NCI-H526 treated with DMSO at 0.1 percent for 48 hours (cell line): ENCODE results near the gene OLFML2A.
"Not testable (repeated sequence)": the region's sequence is repeated elsewhere in the genome, so short reads cannot be mapped to it uniquely, and the experiment has no call there.

ENCODE experiments used
- DNase-seq: peaks from one replicate; lab custom pipeline; 2025; lab: John Stamatoyannopoulos, UW

OLFML2A gene

DNA sequence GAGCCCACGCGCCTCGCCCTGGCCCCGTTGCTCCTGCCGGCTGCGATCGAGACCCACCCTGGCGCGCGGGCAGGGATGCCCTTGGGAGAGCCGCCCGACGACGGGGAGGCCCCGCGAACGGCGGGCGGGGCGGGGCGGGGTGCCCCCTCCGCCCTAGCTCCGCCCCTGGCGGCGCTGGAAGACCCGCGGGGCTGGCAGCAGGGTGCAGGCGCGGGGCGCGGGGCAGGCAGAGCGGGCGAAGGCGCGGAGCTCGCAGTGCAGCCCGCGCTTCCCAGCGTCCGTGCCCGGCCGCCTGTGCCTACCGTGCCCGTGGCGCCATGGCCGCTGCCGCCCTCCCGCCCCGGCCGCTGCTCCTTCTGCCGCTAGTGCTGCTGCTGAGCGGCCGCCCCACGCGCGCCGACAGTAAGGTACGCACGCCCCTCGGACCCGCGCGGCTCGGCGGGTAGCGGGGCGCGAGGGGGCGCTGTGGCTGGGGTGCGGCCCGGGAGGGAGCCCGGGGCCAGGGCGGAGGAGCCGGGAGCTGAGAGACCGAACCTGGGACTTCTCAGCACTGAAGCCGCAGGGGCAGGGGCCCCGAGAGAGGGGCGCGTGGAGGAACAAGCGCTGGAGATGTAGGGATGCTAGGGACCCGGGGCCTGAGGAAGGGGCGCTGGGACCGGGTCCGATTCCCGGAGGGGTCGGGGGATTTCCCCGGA, at the start of gene OLFML2A:
TSS of gene OLFML2A (plus strand) at position 180 of the 695 bp plus-strand sequence. CDS start at position 318, 138 bp downstream.
- no peak for DNase-seq

DNA sequence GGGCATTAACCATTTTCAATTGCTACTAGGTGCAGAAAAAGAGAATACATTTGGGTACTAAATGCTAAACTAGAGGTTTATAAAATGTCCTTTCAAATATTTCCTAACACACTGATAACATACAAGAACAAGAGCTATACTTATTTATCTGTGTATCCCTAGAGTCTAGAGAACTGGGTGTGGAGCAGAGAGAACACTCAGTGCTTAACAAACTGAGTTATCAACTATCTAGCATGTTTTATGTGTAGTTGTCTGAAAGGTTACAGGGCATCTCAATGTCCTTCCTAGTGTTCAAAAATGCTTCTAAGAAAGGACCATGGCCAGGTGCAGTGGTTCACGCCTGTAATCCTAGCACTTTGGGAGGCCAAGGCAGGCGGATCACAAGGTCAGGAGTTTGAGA, 46.2 kb upstream of the OLFML2A start:
- DNase-seq: no peak

- peak; percentile 29 for DNase-seq
These were observed 42.8 kb upstream of the OLFML2A start for GRCh38 chr9:124733964-124734740.

GRCh38 chr9:124734741-124735083, 42.2 kb upstream of the OLFML2A start:
- DNase-seq: not testable (repeated sequence)

DNA sequence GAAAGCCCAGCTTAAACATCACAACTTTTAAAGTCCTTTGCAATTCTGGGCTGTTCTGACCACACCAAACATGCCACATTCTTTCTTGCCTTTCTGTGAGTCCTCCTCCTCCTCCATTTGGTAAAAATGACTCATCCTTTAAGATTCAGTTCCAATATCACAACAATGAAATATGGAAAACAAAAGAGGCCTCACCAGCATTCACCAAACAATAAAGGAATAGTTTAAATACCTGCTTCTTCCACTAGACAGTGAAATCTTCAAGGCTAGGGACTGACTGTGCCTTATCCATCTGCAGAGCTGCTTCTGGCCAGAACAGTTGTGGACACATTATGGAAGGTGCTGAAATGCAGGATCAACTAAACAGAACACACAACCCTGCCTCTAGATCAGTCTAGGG, 41.8 kb upstream of the OLFML2A start:
- DNase-seq: no peak

DNA sequence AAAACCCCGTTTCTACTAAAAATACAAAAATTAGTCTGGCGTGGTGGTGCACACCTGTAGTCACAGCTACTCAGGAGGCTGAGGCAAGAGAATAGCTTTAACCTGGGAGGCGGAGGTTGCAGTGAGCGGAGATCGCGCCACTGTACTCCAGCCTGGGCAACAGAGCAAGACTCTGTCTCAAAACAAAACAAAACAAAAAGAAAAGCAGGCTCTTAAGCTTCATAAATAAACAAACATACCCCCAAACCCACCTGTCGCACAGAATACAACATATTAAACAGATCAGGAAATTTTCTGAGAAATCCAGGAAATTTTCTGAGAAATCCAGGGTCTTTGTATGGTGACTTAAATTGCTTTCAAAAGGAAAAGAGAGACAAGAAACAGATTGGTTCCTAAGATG, 38.9 kb upstream of the OLFML2A start:
- DNase-seq: not testable (repeated sequence)

DNA sequence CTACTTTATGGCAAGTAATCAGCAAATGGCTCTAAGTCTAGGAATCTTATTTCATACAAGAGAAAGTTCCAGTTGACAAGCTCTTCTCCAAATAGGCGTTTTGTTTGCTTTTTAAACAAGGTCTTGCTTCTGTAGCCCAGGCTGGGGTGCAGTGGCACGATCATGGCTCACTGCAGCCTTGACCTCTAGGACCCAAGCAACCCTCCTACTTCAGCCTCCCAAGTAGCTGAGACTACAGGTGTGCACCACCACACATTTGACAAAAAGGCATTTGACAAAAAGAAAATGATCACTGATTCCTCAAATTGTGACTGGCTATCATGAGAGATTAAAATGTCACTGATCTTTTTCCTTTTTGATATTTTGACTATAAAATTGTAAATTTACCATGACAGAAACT, 37.6 kb upstream of the OLFML2A start:
- DNase-seq: no peak

GRCh38 chr9:124741149-124741548, 35.8 kb upstream of the OLFML2A start:
- DNase-seq: peak; percentile 6

DNA sequence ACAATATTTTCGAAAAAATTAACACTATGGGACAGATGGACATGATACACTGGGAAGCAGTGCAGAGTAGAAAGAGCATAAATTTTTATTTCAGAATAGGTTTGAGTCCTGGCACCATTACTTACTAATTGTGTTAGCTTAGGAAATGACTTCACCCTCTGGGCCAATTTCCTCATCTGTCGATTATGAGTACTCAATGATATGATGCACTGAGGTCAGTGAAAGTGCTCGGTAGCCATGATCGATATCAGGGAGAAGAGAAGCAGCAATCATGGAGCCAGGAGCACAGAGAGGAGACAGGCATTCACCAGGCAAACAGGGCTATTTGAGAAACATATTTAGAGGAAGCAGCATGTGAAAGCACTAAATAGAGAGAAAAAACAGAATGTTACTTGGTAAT, 35.3 kb upstream of the OLFML2A start:
- DNase-seq: no peak

DNA sequence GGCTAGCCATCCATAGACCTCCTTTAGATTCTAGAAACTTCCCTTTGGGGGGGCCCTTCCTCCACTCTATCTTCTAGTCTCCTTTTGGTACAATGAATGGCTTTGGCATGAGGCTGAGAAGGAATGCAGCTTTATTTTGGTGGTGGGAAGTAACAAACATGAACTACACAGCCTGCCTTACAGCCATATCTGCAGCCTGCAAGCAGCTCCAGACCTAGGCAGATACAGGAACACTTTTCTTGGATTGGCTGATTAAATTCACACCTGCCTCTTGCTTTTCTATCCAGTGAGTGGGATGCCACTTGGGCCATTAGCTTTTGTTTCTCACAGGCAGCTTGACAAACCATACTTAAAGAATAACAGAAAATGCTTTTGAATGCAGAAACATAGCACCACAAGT, 34.0 kb upstream of the OLFML2A start:
- DNase-seq: no peak

DNA sequence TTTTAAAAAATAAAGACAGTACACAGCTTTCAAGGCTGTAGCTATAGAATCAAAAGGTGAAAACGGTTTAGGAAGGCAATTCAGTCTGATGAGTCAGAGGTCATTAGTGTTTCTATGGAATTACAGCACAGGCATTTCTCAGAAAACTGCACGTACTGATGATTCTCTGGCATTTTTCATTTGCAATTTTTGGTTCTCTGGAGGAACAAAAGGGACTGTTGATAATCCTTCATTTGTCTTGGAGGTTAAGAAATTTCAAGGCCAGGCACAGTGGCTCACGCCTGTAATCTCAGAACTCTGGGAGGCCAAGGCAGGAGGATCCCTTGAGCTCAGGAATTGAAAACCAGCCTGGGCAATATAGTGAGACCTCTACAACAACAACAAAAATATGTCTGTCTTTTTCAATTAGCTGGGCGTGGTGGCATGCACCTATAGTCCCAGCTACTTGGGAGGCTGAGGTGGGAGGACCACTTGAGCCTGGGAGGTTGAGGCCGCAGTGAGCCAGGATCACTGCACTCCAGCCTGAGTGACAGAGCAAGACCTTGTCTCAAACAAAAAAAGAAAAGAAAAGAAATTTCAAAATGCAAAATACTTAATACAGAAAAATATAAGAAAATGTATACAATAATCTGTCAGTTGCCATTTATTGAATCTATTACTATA, 33.1 kb upstream of the OLFML2A start:
- DNase-seq: no peak

DNA sequence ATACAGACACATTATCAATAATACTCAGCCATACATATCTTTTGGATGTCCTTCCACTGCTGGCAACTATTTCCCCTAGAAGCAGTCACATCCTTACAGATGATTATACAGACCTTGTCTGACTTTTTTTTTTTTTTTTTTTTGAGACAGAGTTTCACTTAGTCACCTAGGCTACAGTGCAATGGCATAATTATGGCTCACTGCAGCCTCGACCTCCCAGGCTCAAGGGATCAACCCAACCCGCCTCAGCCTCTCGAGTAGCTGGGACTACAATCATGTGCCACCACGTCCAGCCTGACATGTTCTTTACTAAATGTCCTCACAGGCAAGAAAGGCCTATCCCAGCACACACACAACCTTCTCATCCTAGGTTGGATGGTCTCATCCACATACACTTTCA, 29.9 kb upstream of the OLFML2A start:
- DNase-seq: no peak

- DNase-seq: no peak
These were observed 27.6 kb upstream of the OLFML2A start for GRCh38 chr9:124749284-124749683.

DNA sequence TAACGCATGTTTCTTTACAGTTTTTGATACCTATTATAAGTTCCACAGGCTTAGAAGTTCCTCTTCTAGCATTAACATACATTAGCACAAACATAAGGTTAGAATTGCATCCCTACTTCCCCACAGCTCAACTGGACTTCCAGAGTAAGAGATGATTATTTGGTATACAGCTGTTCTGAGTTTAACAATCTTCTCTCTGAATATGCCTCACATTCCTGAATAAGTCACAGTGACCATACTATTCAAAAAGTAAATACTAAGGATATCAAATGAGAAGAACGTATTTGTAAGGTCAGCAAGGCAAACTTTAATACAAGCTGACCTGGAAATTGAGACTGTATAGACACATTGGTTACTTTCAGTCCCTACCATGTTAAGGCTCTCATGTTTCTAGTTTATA, 27.2 kb upstream of the OLFML2A start:
- DNase-seq: no peak

GRCh38 chr9:124752967-124753366, 24.0 kb upstream of the OLFML2A start:
- no peak for DNase-seq

GRCh38 chr9:124754289-124754688, 22.6 kb upstream of the OLFML2A start:
- no peak for DNase-seq

- no peak for DNase-seq
These were observed 21.9 kb upstream of the OLFML2A start for GRCh38 chr9:124755061-124755460.

- no peak for DNase-seq
These were observed 20.9 kb upstream of the OLFML2A start for GRCh38 chr9:124756011-124756410.

DNA sequence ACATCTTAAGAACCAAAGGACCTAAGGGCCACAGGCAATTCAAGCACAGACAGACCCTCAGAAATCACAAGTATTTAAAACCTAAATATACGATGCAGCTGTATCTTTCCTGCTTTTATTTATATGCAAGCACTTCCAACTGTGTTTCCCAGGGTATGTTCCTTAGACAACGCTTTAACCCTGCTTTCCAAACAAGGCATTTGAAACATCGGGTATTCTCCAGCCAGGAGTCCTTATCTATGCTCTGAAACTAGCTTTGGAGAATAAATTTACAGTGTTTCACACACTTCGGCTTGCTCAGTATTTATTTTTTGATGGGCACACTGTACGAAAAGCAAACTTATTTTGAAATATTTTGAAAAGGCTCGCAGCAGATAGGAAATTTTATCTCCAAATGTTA, 19.3 kb upstream of the OLFML2A start:
- DNase-seq: no peak

DNA sequence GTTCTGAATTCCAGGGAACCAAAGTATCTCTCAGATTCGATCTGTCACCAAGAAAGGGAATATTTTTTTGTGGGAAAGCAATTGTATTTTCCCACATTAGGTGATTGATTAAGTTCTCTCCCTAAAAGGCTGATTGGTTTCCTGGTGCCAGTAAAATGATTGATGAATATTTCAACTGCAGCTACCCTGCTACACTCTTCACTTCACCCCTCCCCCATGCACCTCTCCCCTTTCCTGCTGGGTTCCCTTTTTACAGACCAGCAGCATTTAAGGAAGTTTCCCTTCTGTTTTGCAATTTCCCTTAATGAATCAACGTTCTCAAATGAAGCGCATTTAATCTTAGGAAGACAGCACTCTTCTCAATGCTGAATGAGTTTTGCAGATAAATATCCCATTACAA, 18.9 kb upstream of the OLFML2A start:
- DNase-seq: no peak

DNA sequence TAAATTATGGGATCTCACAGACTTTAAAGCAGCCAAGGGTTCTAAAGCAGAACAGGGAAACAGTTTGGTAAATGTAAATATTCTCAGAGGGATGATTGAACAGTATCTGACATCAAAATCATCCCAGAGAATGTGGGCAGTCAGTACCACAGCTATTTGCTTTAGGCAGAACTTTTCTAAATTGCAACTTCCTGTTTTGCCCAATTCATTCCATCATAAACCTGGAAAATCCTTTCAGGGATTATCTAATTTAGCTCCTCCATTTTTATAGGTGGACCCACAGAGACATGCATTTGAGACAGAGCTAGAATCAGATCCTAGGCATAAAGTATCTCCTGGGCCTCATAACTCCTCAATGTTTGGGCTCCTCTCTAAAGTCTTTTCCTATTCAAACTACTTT, 18.2 kb upstream of the OLFML2A start:
- DNase-seq: no peak

- DNase-seq: no peak
These were observed 17.6 kb upstream of the OLFML2A start for GRCh38 chr9:124759327-124759726.

DNA sequence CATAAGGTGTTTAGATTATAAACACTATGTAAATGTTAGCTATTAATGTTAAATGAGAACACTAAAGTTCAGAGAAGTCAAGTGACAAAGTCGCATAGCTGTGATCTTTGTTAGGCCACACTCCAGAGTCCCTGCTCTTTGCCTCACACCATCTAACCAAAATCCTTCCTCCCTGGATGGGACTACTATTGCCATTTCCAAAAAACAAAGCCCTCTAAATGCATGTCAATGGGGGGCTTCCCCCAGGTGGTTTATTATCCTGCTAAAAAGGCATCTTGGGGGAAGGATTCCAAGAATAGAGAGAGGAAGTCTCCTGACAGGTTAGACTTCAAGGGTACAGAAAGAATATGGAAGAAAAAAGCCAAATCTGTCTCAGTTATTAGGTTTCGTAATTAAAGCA, 16.2 kb upstream of the OLFML2A start:
- DNase-seq: no peak
